Esophagus squamous epithelium (tissue), 5 donors: Measurements from ENCODE around the gene PCGF6. TPM values are rescaled to one million over a fixed set of nuclear protein-coding genes. Genes with fewer than 3 reads are reported as not detected.
"Not testable (repeated sequence)": the region's sequence is repeated elsewhere in the genome, so short reads cannot be mapped to it uniquely, and the experiment has no call there.

Source experiments
- DNase-seq: peaks from one replicate; lab custom pipeline; 2025; lab: John Stamatoyannopoulos, UW
- H3K27ac ChIP-seq, 4 donors: fragments of 200-600 bp; sonication (generic); one replicate each; pipeline ENCODE4 v1.5.1; 2016 to 2019; ENCODE audit warnings: mild to moderate bottlenecking in 1 of 4
- H3K27me3 ChIP-seq, 4 donors: fragments of 200-600 bp; sonication (generic); 1 replicate in 3 of 4; 2 replicates in 1 of 4; pipeline versions ENCODE4 v1.5.1 to v1.6.0; 2017 to 2021; ENCODE audit warnings: antibody characterized with exemption in 1 of 4
- H3K36me3 ChIP-seq, 3 donors: fragments of 200-600 bp; sonication (generic); one replicate each; pipeline ENCODE4 v1.5.1; 2016 to 2019
- H3K4me1 ChIP-seq, 3 donors: fragments of 200-600 bp; sonication (generic); one replicate each; pipeline ENCODE4 v1.5.1; 2017 to 2019
- H3K4me3 ChIP-seq, 4 donors: fragments of 200-600 bp; sonication (generic); 1 replicate in 3 of 4; 2 replicates in 1 of 4; pipeline ENCODE4 v1.5.1; 2016 to 2019; ENCODE audit warnings: mild to moderate bottlenecking in 2 of 4, moderate library complexity in 1 of 4
- H3K9me3 ChIP-seq, 3 donors: fragments of 200-600 bp; sonication (generic); one replicate each; pipeline ENCODE4 v1.5.1; 2016 to 2019
- POLR2A ChIP-seq, 4 donors: fragments of 450-650 bp; IDR thresholded peaks; one replicate each; pipeline ENCODE4 v1.6.1; 2017; ENCODE audit warnings: antibody characterized with exemption in 4 of 4, mild to moderate bottlenecking in 4 of 4, moderate library complexity in 3 of 4
- WGBS, 2 donors: methylation state at CpG; one replicate each; pipeline ENCODE4 v1.1.5; 2018; 5-methylcytosine and 5-hydroxymethylcytosine counted together
- intact Hi-C: fragments of 100-400 bp; cut with DNase I; formaldehyde crosslinking; loops from one replicate; pipeline ENCODE4 v1.15.0; 2022
- total RNA-seq, 4 donors: library from RNA; depleted of rRNA; stranded (reverse); fragments of >200 nt; gene quantifications; one replicate each; pipeline ENCODE4 v1.1.0, GENCODE V29; 2016
- TF ChIP-seq, protein P1 (sequence below), 6 experiments: fragments of 450-650 bp in 4 of 6; fragments of 200-600 bp in 2 of 6; sonication (generic) in 2 of 6; IDR thresholded peaks; one replicate each; pipeline ENCODE4 v1.5.1; 2016 to 2019; ENCODE audit warnings: antibody characterized with exemption in 6 of 6, mild to moderate bottlenecking in 4 of 6, moderate library complexity in 4 of 6
- donor health status: DM: yes; HTN: yes; CAD: no.

The PCGF6 gene
- total RNA-seq, 4 donors from 2014 or later = 3.3 to 11.3 (median 7.8) TPM

DNA sequence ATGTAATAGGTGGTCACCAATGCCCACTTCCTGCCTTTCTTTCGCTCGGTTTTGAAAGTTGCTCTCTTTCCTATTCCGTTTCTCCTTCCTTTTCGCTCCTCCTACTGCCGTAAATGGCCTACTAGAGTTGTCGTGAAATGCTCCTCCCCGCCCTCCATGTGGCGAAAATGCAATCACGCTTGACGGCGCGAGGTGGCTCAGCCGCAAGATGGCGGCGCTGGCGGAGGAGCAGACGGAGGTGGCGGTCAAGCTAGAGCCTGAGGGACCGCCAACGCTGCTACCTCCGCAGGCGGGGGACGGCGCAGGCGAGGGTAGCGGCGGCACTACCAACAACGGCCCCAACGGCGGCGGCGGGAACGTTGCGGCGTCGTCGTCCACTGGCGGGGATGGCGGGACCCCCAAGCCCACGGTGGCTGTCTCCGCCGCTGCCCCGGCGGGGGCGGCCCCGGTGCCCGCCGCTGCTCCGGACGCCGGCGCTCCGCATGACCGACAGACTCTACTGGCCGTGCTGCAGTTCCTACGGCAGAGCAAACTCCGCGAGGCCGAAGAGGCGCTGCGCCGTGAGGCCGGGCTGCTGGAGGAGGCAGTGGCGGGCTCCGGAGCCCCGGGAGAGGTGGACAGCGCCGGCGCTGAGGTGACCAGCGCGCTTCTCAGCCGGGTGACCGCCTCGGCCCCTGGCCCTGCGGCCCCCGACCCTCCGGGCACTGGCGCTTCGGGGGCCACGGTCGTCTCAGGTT, 17.0 kb upstream of the PCGF6 start, which contains the start of gene TAF5:
TAF5 (plus strand) TSS at position 195 of the 737 bp plus-strand sequence; CDS start at position 209, 14 bp downstream.
- H3K27me3 ChIP-seq = no peaks in the 10 kb centered on the region
- WGBS, 2 donors = 1 to 3% methylated on average over 7 to 17 of the region's 81 CpGs
- intact Hi-C loops = no loop called here
- H3K9me3 ChIP-seq = no peaks in the 10 kb centered on the region
- H3K36me3 ChIP-seq = peaks cover 0 to under 1% (median 0%) of the 10 kb centered on the region in 3 donors
- peaks cover 0 to 28% (median 11%) of the 10 kb centered on the region in 3 donors for H3K4me1 ChIP-seq
- DNase-seq = peak; percentile 69
- peak in 3 of 4 donors; percentile 76 to 95 (median 89) for TF ChIP-seq POLR2A (IDR thresholded peaks at IDR 0.05)
- TF ChIP-seq, protein P1, sequence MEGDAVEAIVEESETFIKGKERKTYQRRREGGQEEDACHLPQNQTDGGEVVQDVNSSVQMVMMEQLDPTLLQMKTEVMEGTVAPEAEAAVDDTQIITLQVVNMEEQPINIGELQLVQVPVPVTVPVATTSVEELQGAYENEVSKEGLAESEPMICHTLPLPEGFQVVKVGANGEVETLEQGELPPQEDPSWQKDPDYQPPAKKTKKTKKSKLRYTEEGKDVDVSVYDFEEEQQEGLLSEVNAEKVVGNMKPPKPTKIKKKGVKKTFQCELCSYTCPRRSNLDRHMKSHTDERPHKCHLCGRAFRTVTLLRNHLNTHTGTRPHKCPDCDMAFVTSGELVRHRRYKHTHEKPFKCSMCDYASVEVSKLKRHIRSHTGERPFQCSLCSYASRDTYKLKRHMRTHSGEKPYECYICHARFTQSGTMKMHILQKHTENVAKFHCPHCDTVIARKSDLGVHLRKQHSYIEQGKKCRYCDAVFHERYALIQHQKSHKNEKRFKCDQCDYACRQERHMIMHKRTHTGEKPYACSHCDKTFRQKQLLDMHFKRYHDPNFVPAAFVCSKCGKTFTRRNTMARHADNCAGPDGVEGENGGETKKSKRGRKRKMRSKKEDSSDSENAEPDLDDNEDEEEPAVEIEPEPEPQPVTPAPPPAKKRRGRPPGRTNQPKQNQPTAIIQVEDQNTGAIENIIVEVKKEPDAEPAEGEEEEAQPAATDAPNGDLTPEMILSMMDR (IDR thresholded peaks at IDR 0.05) = peak in 1 of 6 experiments; percentile 27
- peak within 1 kb of the TSS; percentile 87 to 96 (median 91) for H3K27ac ChIP-seq
- peak within 1 kb of the TSS; percentile 71 to 100 (median 99) for H3K4me3 ChIP-seq

DNA sequence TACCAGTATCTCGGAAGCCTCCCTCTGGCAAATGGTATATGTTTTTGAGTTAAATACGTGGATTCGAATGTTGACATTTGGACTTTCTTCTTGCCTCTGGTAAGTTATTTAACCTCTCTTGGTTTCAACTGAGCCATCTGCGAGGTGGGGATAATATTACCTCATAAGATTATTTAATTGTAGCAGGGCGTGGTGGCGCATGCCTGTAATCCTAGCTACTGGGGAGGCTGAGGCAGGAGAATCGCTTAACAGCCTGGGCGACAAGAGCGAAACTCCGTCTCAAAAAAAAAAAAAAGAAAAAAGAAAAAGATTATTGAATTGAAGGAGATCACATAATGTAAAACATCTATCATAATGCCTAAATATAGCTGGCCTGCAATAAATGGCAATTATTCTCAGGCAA, 16.4 kb upstream of the PCGF6 start:
- Histone ChIP-seq H3K9me3 (no peaks in the 10 kb centered on the region), H3K27me3 (no peaks in the 10 kb centered on the region), H3K27ac (peak overlapping the region; percentile 87 to 96 (median 91)), H3K4me3 (peak overlapping the region; percentile 71 to 100 (median 99)), H3K36me3 (no peaks in the 10 kb centered on the region), H3K4me1 (peaks cover 0 to 28% (median 11%) of the 10 kb centered on the region in 3 donors)
- no peak for DNase-seq
- intact Hi-C loops = no loop called here
- no peak for TF ChIP-seq POLR2A (IDR thresholded peaks at IDR 0.05)
- TF ChIP-seq, protein P1 (IDR thresholded peaks at IDR 0.05) = no peak
- 38 to 42% methylated on average over 10 of the region's 10 CpGs for WGBS, 2 donors

DNA sequence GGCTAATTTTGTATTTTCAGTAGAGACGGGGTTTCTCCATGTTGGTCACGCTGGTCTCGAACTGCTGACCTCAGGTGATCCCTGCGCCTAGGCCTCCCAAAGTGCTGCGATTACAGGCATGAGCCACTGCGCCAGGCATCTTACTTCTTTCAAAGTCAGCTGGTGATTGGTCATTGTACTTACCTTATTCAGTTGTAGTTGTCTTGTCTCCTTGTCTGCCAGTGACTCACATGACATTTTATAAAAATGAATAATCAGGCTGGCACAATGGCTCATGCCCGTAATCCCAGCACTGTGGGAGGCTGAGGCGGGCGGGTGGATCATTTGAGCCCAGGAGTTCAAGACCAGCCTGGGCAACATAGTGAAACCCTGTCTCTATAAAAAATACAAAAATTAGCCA, 9.9 kb upstream of the PCGF6 start:
- H3K36me3 ChIP-seq, H3K4me1 ChIP-seq, DNase-seq, intact Hi-C loops, H3K9me3 ChIP-seq, H3K4me3 ChIP-seq, H3K27me3 ChIP-seq, H3K27ac ChIP-seq: not testable (repeated sequence)
- 59 to 62% methylated on average over 5 to 8 of the region's 9 CpGs for WGBS, 2 donors

DNA sequence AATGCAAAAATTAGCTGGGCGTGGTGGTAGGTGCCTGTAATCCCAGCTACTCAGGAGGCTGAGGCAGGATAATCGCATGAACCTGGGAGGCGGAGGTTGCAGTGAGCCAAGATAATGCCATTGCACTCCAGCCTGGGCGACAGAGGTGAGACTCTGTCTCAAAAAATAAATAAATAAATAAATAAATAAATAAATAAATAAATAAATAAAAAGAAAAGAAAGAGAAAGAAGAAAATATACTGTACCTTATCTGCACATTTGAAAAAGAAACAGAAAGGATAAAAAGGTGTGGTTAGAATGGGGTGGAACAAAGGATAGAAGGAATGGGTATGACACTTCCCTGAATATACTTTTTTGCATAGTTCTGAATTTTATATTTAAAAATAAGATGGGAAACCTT, 8.6 kb upstream of the PCGF6 start:
- DNase-seq, H3K27ac ChIP-seq, H3K9me3 ChIP-seq, H3K36me3 ChIP-seq, H3K4me1 ChIP-seq, intact Hi-C loops, H3K27me3 ChIP-seq, H3K4me3 ChIP-seq: not testable (repeated sequence)
- 88 to 93% methylated on average over 4 of the region's 4 CpGs for WGBS, 2 donors

DNA sequence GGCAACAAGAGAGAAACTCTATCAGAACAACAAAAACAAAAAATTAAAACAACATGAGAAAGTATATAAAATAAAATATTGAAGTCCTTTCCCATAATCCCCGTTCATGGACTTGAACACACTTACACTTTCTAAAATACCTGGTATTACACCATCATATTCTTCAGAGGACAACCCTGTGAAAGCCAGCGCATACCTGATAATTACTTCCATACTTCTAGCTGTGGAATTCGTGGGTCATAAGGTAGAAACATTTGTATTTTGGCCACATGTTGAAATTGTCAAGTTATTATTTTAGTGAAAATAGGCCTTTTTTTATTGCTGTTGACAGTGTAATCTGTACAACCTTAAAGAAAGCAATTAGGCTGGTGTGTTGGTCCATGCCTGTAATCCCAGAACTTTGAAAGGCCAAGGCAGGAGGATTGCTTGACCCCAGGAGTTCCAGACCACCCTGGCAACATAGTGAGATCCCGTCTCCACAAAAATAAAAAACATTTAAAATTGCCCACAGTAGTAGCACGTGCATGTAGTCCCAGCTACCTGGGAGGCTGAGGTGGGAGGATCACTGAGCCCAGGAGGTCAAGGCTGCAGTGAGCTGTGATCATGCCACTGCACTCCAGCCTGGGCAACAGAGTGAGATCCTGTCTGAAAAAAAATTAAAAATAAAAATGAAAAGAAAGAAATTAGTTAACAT, 5.1 kb upstream of the PCGF6 start:
- Histone ChIP-seq H3K9me3 (no peaks in the 10 kb centered on the region), H3K36me3 (no peaks in the 10 kb centered on the region), H3K4me3 (no peak overlapping the region), H3K27me3 (no peaks in the 10 kb centered on the region), H3K4me1 (peaks cover 0 to 7% (median 4%) of the 10 kb centered on the region in 3 donors), H3K27ac (no peak overlapping the region)
- TF ChIP-seq, protein P1 (IDR thresholded peaks at IDR 0.05) = no peak
- TF ChIP-seq POLR2A (IDR thresholded peaks at IDR 0.05) = no peak
- 72 to 77% methylated on average over 5 of the region's 5 CpGs for WGBS, 2 donors
- intact Hi-C loops = no loop called here
- DNase-seq = no peak

DNA sequence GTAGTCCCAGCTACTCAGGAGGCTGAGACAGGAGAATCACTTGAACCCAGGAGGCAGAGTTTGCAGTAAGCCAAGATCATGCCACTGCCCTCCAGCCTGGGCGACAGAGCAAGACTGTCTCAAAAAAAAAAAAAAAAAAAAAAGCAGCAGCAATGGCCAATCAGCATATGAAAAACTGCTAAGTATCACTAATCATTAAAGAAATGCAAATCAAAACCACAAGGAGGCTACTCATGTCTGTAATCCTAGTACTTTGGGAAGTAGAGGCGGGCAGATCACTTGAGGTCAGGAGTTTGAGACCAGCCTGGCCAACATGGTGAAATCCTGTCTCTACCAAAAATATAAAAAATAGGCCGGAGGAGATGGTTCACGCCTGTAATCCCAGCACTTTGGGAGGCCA, 3.6 kb upstream of the PCGF6 start:
- DNase-seq, H3K27ac ChIP-seq, intact Hi-C loops, H3K27me3 ChIP-seq, H3K9me3 ChIP-seq, H3K36me3 ChIP-seq, H3K4me3 ChIP-seq: not testable (repeated sequence)
- WGBS, 2 donors = 74 to 89% methylated on average over 4 of the region's 4 CpGs
- H3K4me1 ChIP-seq = peaks cover 3 to 16% (median 7%) of the 10 kb centered on the region in 3 donors
